Colonic mucosa (tissue), 4 donors: Measurements from ENCODE around the gene SHLD1. TPM values are rescaled to one million over a fixed set of nuclear protein-coding genes. Genes with fewer than 3 reads are reported as not detected.

Source experiments
- DNase-seq: peaks from one replicate; pipeline ENCODE4 v3.0.0-alpha.2; 2020
- H3K27ac ChIP-seq: fragments of 200-600 bp; one replicate; pipeline ENCODE4 v1.8.0; 2021
- H3K27me3 ChIP-seq: fragments of 200-600 bp; one replicate; pipeline ENCODE4 v1.8.0; 2021
- H3K36me3 ChIP-seq: fragments of 200-600 bp; one replicate; pipeline ENCODE4 v1.8.0; 2021
- H3K4me1 ChIP-seq: fragments of 200-600 bp; one replicate; pipeline ENCODE4 v1.8.0; 2021; ENCODE audit warnings: mild to moderate bottlenecking
- H3K4me3 ChIP-seq: fragments of 200-600 bp; one replicate; pipeline ENCODE4 v1.8.0; 2021
- H3K9ac ChIP-seq, 2 donors: one replicate each; pipeline ENCODE4 v1.7.0; 2013; ENCODE audit warnings: control low read depth in 2 of 2, low read depth in 2 of 2, low read length in 2 of 2
- H3K9me3 ChIP-seq: fragments of 200-600 bp; one replicate; pipeline ENCODE4 v1.8.0; 2021
- CTCF ChIP-seq: fragments of 200-600 bp; IDR thresholded peaks from one replicate; pipeline ENCODE4 v1.8.0; 2022; ENCODE audit warnings: antibody characterized with exemption, mild to moderate bottlenecking
- intact Hi-C: fragments of 100-400 bp; cut with DNase I; formaldehyde crosslinking; loops from one replicate; pipeline ENCODE4 v1.14.1; 2022
- total RNA-seq, 2 donors: library from RNA; stranded (reverse); fragmentation: NEBNext Ultra II Directional in 1 of 2; extraction: Animal tissue kit (Norgen Biotek cat#: 25700) in 1 of 2; gene quantifications; one replicate each; pipeline ENCODE4 v1.2.1, GENCODE V29; 2021
- donor health status: healthy.
- donor health status: DM: no; HTN: no; CAD: no.
- donor health status: DM: no; HTN: no; CAD: no.

SHLD1 gene
- total RNA-seq, 2 donors from 2014 or later: 4.0 to 9.1 TPM

- no peak for TF ChIP-seq CTCF
- no peak for DNase-seq
- H3K27ac ChIP-seq: no peak overlapping the region
- H3K36me3 ChIP-seq: no peaks in the 10 kb centered on the region
- H3K27me3 ChIP-seq: no peaks in the 10 kb centered on the region
- intact Hi-C loops: no loop called here
- no peaks in the 10 kb centered on the region for H3K9me3 ChIP-seq
- H3K9ac ChIP-seq: no peak overlapping the region
- no peak overlapping the region for H3K4me3 ChIP-seq
- no peaks in the 10 kb centered on the region for H3K4me1 ChIP-seq
Observed at GRCh38 chr20:5833309-5833941, 83.2 kb downstream of the SHLD1 start.

- DNase-seq: no peak
- Histone ChIP-seq H3K9ac (no peak overlapping the region), H3K36me3 (no peaks in the 10 kb centered on the region), H3K4me3 (no peak overlapping the region), H3K9me3 (no peaks in the 10 kb centered on the region), H3K27ac (no peak overlapping the region), H3K27me3 (no peaks in the 10 kb centered on the region), H3K4me1 (no peaks in the 10 kb centered on the region)
- intact Hi-C loops: no loop called here
- no peak for TF ChIP-seq CTCF
Observed at GRCh38 chr20:5834436-5835005, 84.3 kb downstream of the SHLD1 start.

- TF ChIP-seq CTCF: no peak
- no peak overlapping the region for H3K27ac ChIP-seq
- H3K27me3 ChIP-seq: no peaks in the 10 kb centered on the region
Observed at GRCh38 chr20:5835321-5835821, 85.2 kb downstream of the SHLD1 start.

GRCh38 chr20:5835871-5836270 lies 85.7 kb downstream of the SHLD1 start:
- no peaks in the 10 kb centered on the region for H3K27me3 ChIP-seq
- no peak for TF ChIP-seq CTCF
- intact Hi-C loops: no loop called here
- no peak overlapping the region for H3K27ac ChIP-seq
- no peak overlapping the region for H3K9ac ChIP-seq
- no peak for DNase-seq
- H3K36me3 ChIP-seq: no peaks in the 10 kb centered on the region
- H3K4me1 ChIP-seq: no peaks in the 10 kb centered on the region
- no peaks in the 10 kb centered on the region for H3K9me3 ChIP-seq
- H3K4me3 ChIP-seq: no peak overlapping the region

More at GRCh38 chr20:5835321-5835821, 85.2 kb downstream of the SHLD1 start:
- Histone ChIP-seq H3K9ac (no peak overlapping the region), H3K4me3 (no peak overlapping the region), H3K4me1 (no peaks in the 10 kb centered on the region), H3K9me3 (no peaks in the 10 kb centered on the region), H3K36me3 (no peaks in the 10 kb centered on the region)
- no peak for DNase-seq
- intact Hi-C loops: no loop called here

- Histone ChIP-seq H3K9me3 (no peaks in the 10 kb centered on the region), H3K36me3 (no peaks in the 10 kb centered on the region), H3K9ac (no peak overlapping the region), H3K27ac (no peak overlapping the region), H3K4me1 (no peaks in the 10 kb centered on the region), H3K27me3 (no peaks in the 10 kb centered on the region), H3K4me3 (no peak overlapping the region)
- no peak for DNase-seq
- no peak for TF ChIP-seq CTCF
- intact Hi-C loops: no loop called here
Observed at GRCh38 chr20:5836569-5836968, 86.4 kb downstream of the SHLD1 start.
